H1 (cell line): Measurements from ENCODE around the gene SH2D2A.

Source experiments
- CTCF ChIP-seq, 3 experiments: IDR thresholded peaks; 1 replicate in 2 of 3; 2 replicates in 1 of 3; pipeline versions ENCODE4 v1.5.1 to v1.6.1; 2011; ENCODE audit warnings: low read length in 3 of 3, mild to moderate bottlenecking in 3 of 3, inconsistent platforms in 2 of 3, low read depth in 1 of 3, moderate library complexity in 1 of 3; ENCODE audit not compliant: insufficient read depth in 1 of 3; ENCODE audit errors: control extremely low read depth in 1 of 3
- FOSL1 ChIP-seq: IDR thresholded peaks from 2 replicates; pipeline ENCODE4 v1.6.1; 2011; ENCODE audit warnings: mild to moderate bottlenecking, low read depth, low read length, moderate library complexity; ENCODE audit not compliant: insufficient read depth
- KDM5A ChIP-seq: fragments of 200-600 bp; IDR thresholded peaks from 2 replicates; pipeline ENCODE4 v1.7.1; 2012; ENCODE audit warnings: mild to moderate bottlenecking, low read length, inconsistent platforms, mixed read lengths
- TAF1 ChIP-seq: IDR thresholded peaks from 2 replicates; pipeline ENCODE4 v1.6.1; 2011; ENCODE audit warnings: mild to moderate bottlenecking, low read depth, low read length
- USF2 ChIP-seq: IDR thresholded peaks from 2 replicates; pipeline ENCODE4 v1.6.1; 2011; ENCODE audit warnings: low read length, improper control_type of control experiment

GRCh38 chr1:156789621-156790318 lies 26.9 kb downstream of the SH2D2A start:
- TF ChIP-seq USF2 (no peak), CTCF (IDR thresholded peaks at IDR 0.05; ENCODE audit: control extremely low read depth in 1 of 3, insufficient read depth in 1 of 3, low read depth in 1 of 3, low read length in 3 of 3) (no peak), FOSL1 (no peak), TAF1 (no peak), KDM5A (no peak)
